Measurements from ENCODE around the gene SSBP3.

The SSBP3 gene

GRCh38 chr1:54404263-54404662 is 1.9 kb downstream of the SSBP3 start:
- DNase-seq (ENCODE audit: insufficient read length, low spot score), result no peak
- no peak for FAIRE-seq
- TF ChIP-seq CTCF (IDR thresholded peaks at IDR 0.05; ENCODE audit: insufficient read depth, missing control alignments), result no peak

- TF ChIP-seq CTCF (IDR thresholded peaks at IDR 0.05; ENCODE audit: insufficient read depth, missing control alignments), result no peak
- FAIRE-seq (no peak), DNase-seq (ENCODE audit: insufficient read length, low spot score) (no peak)
Observed at GRCh38 chr1:54403808-54404261, 2.4 kb downstream of the SSBP3 start.

DNA sequence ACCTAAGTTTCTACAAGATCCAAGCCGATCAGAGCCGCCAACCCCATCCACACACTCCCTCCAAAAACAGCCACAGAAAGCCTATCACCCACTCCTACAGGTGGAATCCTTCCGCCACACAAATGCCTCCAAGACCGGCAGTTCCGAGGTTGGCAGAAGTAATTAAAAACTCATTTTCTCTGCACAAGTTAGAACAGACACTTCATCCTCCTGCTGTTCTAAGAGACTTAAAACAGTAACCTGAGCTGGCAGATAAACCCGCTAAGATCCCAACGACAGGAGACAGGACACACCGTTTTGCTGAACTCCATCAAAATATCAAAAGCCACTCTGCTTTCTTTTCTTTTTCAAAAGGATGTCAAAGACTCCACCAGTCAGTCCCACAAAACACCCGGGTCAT is 2.8 kb downstream of the SSBP3 start:
- DNase-seq (ENCODE audit: insufficient read length, low spot score), result no peak
- TF ChIP-seq CTCF (IDR thresholded peaks at IDR 0.05; ENCODE audit: insufficient read depth, missing control alignments), result no peak

GRCh38 chr1:54402896-54403295 is 3.3 kb downstream of the SSBP3 start:
- no peak for FAIRE-seq
- no peak for TF ChIP-seq CTCF (IDR thresholded peaks at IDR 0.05; ENCODE audit: insufficient read depth, missing control alignments)
- DNase-seq (ENCODE audit: insufficient read length, low spot score), result no peak

More for the DNA sequence above, 2.8 kb downstream of the SSBP3 start:
- no peak for FAIRE-seq

- no peak for DNase-seq (ENCODE audit: insufficient read length, low spot score)
- TF ChIP-seq CTCF (IDR thresholded peaks at IDR 0.05; ENCODE audit: insufficient read depth, missing control alignments), result no peak
- no peak for FAIRE-seq
Observed at GRCh38 chr1:54401799-54402198, 4.4 kb downstream of the SSBP3 start.

DNA sequence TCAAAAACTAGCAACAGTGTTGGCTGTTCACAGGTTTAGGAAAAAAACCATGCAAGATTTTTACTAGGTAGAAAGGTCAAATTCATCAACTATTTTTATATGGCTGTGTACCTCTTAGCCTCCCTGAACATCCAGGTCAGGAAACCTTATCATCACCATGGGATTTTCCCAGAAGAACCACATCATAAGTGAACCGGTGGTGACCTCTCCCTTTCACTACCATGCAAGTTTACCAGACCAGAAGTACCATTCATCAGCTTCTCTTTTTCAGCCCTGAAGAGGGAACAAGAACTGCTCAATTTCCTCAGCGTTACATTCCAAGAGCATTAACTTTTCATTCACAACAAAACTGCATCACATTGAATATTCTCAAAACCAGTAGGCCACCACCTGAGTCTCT is 5.9 kb downstream of the SSBP3 start:
- no peak for FAIRE-seq
- DNase-seq (ENCODE audit: insufficient read length, low spot score), result no peak
- no peak for TF ChIP-seq CTCF (IDR thresholded peaks at IDR 0.05; ENCODE audit: insufficient read depth, missing control alignments)

DNA sequence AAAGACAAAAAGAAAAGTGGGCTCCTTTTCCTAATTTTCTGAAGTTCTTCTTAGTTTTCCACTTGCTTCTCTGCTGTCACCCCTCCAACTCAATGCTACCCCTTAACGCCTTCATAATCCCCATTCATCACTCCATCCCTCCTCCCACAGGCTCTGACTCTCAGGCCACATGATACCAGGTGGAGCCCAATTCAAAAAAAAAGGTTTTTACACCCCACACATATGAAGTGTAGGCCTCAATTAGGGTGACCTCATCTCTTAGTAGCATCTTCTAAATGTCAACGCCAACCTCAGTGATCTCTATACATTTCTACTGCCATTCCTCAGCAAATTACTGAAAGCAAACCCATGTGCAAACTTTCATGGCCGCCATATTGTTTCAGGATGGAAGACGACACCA is 6.4 kb downstream of the SSBP3 start:
- TF ChIP-seq CTCF (IDR thresholded peaks at IDR 0.05; ENCODE audit: insufficient read depth, missing control alignments), result no peak
- FAIRE-seq, result no peak
- DNase-seq (ENCODE audit: insufficient read length, low spot score), result no peak

Measured in D721Med (cell line).